ENCODE data around the gene AVP. TPM values are rescaled to one million over a fixed set of nuclear protein-coding genes. Genes with fewer than 3 reads are reported as not detected.

Gene AVP
- total and polyA plus RNA-seq, 2 donors (not counting 3 experiments of a cell fraction or from before 2014, with no cell fraction given) = not detected

- no peak overlapping the region for H3K27ac ChIP-seq (ENCODE audit: insufficient read depth, low read depth, low read length)
- H3K9ac ChIP-seq (replicated peaks; ENCODE audit: extremely low read depth, insufficient read depth, low read length) = peak overlapping the region; percentile 46
- FAIRE-seq = peak; percentile 44
- peak overlapping the region; percentile 20 to 93 (median 63) for H3K4me3 ChIP-seq (replicated peaks in 1 of 3; ENCODE audit: insufficient read depth in 1 of 3, low read depth in 1 of 3, low read length in 3 of 3)
- CTCF ChIA-PET = interaction anchor here (1.0 to 1.1 kb wide), 2 partner anchors 8 to 193 kb away, joined by 3 to 4 read pairs; no protein-coding TSS in a partner anchor
- no TSS peak for BruUV-seq (replicated peaks)
- POLR2A ChIA-PET = interaction anchor here (0.6 kb wide), 2 partner anchors 135 to 1936 kb away, joined by 3 to 6 read pairs; no protein-coding TSS in a partner anchor
- H3K4me1 ChIP-seq (ENCODE audit: control insufficient read depth, extremely low read depth, insufficient read depth, low read length) = peaks cover 13% of the 10 kb centered on the region
- no peaks in the 10 kb centered on the region for H4K20me1 ChIP-seq (replicated peaks; ENCODE audit: control insufficient read depth, extremely low read depth, insufficient read depth, low read length)
- H3K9me3 ChIP-seq (replicated peaks; ENCODE audit: control insufficient read depth, insufficient read depth, low read length) = no peaks in the 10 kb centered on the region
- peaks cover 3 to 17% of the 10 kb centered on the region in 2 experiments for H3K36me3 ChIP-seq (ENCODE audit: control insufficient read depth in 2 of 2, extremely low read depth in 1 of 2, insufficient read depth in 2 of 2, low read length in 2 of 2)
- TF ChIP-seq POLR2A (IDR thresholded peaks at IDR 0.05; ENCODE audit: low read depth, low read length) = no peak
- TF ChIP-seq CTCF (IDR thresholded peaks at IDR 0.05; ENCODE audit: extremely low read depth in 1 of 2, insufficient read depth in 1 of 2, low read depth in 1 of 2, low read length in 2 of 2) = no peak
- TF ChIP-seq FOS (IDR thresholded peaks at IDR 0.05; ENCODE audit: borderline replicate concordance, insufficient read depth, low read length) = no peak
- no peak for TF ChIP-seq GATA2 (IDR thresholded peaks at IDR 0.05; ENCODE audit: insufficient read depth, insufficient read length, low read depth, low read length)
- TF ChIP-seq POLR2AphosphoS5 (IDR thresholded peaks at IDR 0.05; ENCODE audit: insufficient read depth, low read depth, low read length) = no peak
- dilution Hi-C loops (cut with MboI; ENCODE audit: extremely low pct_ligation_motif_present, low sequenced_read_pairs) = no loop called here
- no peaks in the 10 kb centered on the region for H3K9me1 ChIP-seq (replicated peaks; ENCODE audit: control insufficient read depth, extremely low read depth, insufficient read depth, low read length)
- peak overlapping the region; percentile 35 for H3K4me2 ChIP-seq (ENCODE audit: insufficient read depth, low read length)
- peaks cover 9% of the 10 kb centered on the region for H3K79me2 ChIP-seq (ENCODE audit: control insufficient read depth, insufficient read depth, low read length)
- DNase-seq (ENCODE audit: low read depth, low spot score) = no peak
- intact Hi-C loops (cut with micrococcal nuclease) = loop anchor here (5.0 kb wide), 1 partner anchor 173 kb away; the partner anchor contains the start of gene PTPRA
- H2AFZ ChIP-seq (ENCODE audit: low read depth, low read length) = peak overlapping the region; percentile 64
- H3K27me3 ChIP-seq (ENCODE audit: control insufficient read depth in 2 of 2, insufficient read depth in 2 of 2, low read length in 2 of 2) = no peaks in the 10 kb centered on the region
Observed at GRCh38 chr20:3045042-3045815, 39.3 kb downstream of the AVP start.
